Panc1 (cell line): ENCODE results near the gene MAPK8. TPM values are rescaled to one million over a fixed set of nuclear protein-coding genes. Genes with fewer than 3 reads are reported as not detected.

Experiments used
- ATAC-seq: fragments of 200-7000 bp; cut with Tn5 transposase; 2 replicates; pipeline ENCODE4 v1.9.1; 2020; ENCODE audit warnings: mild to moderate bottlenecking, moderate library complexity
- BruUV-seq: library from RNA; stranded (reverse); fragments of 400-500 nt; replicated peaks from 2 replicates; lab custom pipeline; 2021; lab: Mats Ljungman, UMichigan
- CTCF ChIA-PET: fragments of 300-600 bp; sonication (Branson Sonifier 250); formaldehyde crosslinking; loops from one replicate; lab custom pipeline; 2022; ENCODE audit warnings: antibody characterized with exemption; lab: Charles Lee
- POLR2A ChIA-PET: fragments of 300-600 bp; sonication (Branson Sonifier 250); formaldehyde crosslinking; loops from one replicate; lab custom pipeline; 2022; ENCODE audit warnings: antibody characterized with exemption; lab: Charles Lee
- DNase-seq: peaks from one replicate; pipeline ENCODE4 v3.0.0-alpha.2; 2010; ENCODE audit warnings: low read depth, low spot score
- H3K27ac ChIP-seq: 2 replicates; pipeline ENCODE4 v1.5.1; 2011; ENCODE audit warnings: mild to moderate bottlenecking, low read length, inconsistent platforms
- H3K27me3 ChIP-seq: fragments of 200-500 bp; sonication (Bioruptor generic); 2 replicates; pipeline ENCODE4 v1.6.0; 2014; ENCODE audit warnings: low read length, inconsistent platforms; ENCODE audit not compliant: control insufficient read depth, insufficient read depth
- H3K36me3 ChIP-seq: fragments of 200-500 bp; sonication (Bioruptor generic); 2 replicates; pipeline ENCODE4 v1.5.1; 2014; ENCODE audit warnings: inconsistent platforms, mild to moderate bottlenecking, low read length, moderate library complexity; ENCODE audit not compliant: control insufficient read depth, insufficient read depth
- H3K4me1 ChIP-seq: 2 replicates; pipeline ENCODE4 v1.5.1; 2011; ENCODE audit warnings: inconsistent platforms, mild to moderate bottlenecking, low read length, moderate library complexity; ENCODE audit not compliant: control insufficient read depth, insufficient read depth
- H3K4me3 ChIP-seq, 2 experiments: 2 replicates each; pipeline ENCODE4 v1.5.1; 2011 to 2012; ENCODE audit warnings: low read depth in 2 of 2, low read length in 2 of 2, mild to moderate bottlenecking in 2 of 2, inconsistent platforms in 1 of 2, moderate library complexity in 1 of 2
- H3K9me3 ChIP-seq: fragments of 200-500 bp; sonication (Bioruptor generic); 2 replicates; pipeline ENCODE4 v1.5.1; 2014; ENCODE audit warnings: low read depth, mild to moderate bottlenecking, inconsistent platforms, low read length, moderate library complexity; ENCODE audit not compliant: control insufficient read depth, insufficient read depth
- CTCF ChIP-seq: fragments of 450-650 bp; IDR thresholded peaks from 2 replicates; pipeline ENCODE4 v1.5.1; 2017; ENCODE audit warnings: mild to moderate bottlenecking
- POLR2AphosphoS5 ChIP-seq: IDR thresholded peaks from 2 replicates; pipeline ENCODE4 v1.6.1; 2012; ENCODE audit warnings: mild to moderate bottlenecking, low read depth, low read length, moderate library complexity
- REST ChIP-seq, 2 experiments: IDR thresholded peaks; 2 replicates each; pipeline ENCODE4 v1.6.1; 2011 to 2012; ENCODE audit warnings: low read depth in 2 of 2, control low read depth in 1 of 2, low read length in 1 of 2, mild to moderate bottlenecking in 1 of 2, moderate library complexity in 1 of 2; ENCODE audit not compliant: insufficient read depth in 1 of 2
- SIN3A ChIP-seq: IDR thresholded peaks from 2 replicates; pipeline ENCODE4 v1.6.1; 2012; ENCODE audit warnings: low read depth, mild to moderate bottlenecking, low read length, moderate library complexity, borderline replicate concordance; ENCODE audit not compliant: insufficient read depth
- TCF7L2 ChIP-seq: IDR thresholded peaks from 2 replicates; pipeline ENCODE4 v1.6.1; 2011; ENCODE audit warnings: mild to moderate bottlenecking, low read depth, low read length, inconsistent platforms
- in situ Hi-C: cut with HindIII; loops from 2 replicates; pipeline ENCODE4 v1.10.0; 2016; ENCODE audit warnings: low sequenced_read_pairs, low pct_unique_long_range_greater_than_20kb
- intact Hi-C: fragments of 100-400 bp; cut with micrococcal nuclease; formaldehyde crosslinking; loops from one replicate; pipeline ENCODE4 v1.10.0; 2022; ENCODE audit not compliant: unreplicated experiment
- total RNA-seq: library from RNA; stranded (reverse); gene quantifications from one replicate; pipeline ENCODE4 v1.2.1, GENCODE V29; 2021; ENCODE audit not compliant: unreplicated experiment

Gene MAPK8
- total RNA-seq, 1 experiment from 2014 or later: 66.6 TPM

GRCh38 chr10:48463318-48464003 is 157.0 kb downstream of the MAPK8 start:
- ChIA-PET CTCF (no interaction called here), POLR2A (no interaction called here)
- Histone ChIP-seq H3K4me3 (no peak overlapping the region), H3K9me3 (no peaks in the 10 kb centered on the region), H3K36me3 (no peaks in the 10 kb centered on the region), H3K4me1 (no peaks in the 10 kb centered on the region; the same call in 1 of the 2 replicates), H3K27ac (no peak overlapping the region), H3K27me3 (peaks cover 4% of the 10 kb centered on the region; the same call in 1 of the 2 replicates)
- intact Hi-C loops (no loop called here), in situ Hi-C loops (no loop called here)
- no peak for ATAC-seq
- TF ChIP-seq POLR2AphosphoS5: no peak
- no peak for DNase-seq
- BruUV-seq: no TSS peak

- POLR2A ChIA-PET: no interaction called here
- no peaks in the 10 kb centered on the region; the same call in 1 of the 2 replicates for H3K4me1 ChIP-seq
- no peak overlapping the region for H3K4me3 ChIP-seq
- CTCF ChIA-PET: no interaction called here
- in situ Hi-C loops (no loop called here), intact Hi-C loops (no loop called here)
- peaks cover 4% of the 10 kb centered on the region; the same call in 1 of the 2 replicates for H3K27me3 ChIP-seq
- ATAC-seq (no peak), DNase-seq (no peak)
- BruUV-seq: no TSS peak
- no peaks in the 10 kb centered on the region for H3K36me3 ChIP-seq
- no peak overlapping the region for H3K27ac ChIP-seq
- no peak for TF ChIP-seq CTCF
- TF ChIP-seq POLR2AphosphoS5: no peak
- TF ChIP-seq SIN3A: no peak
- H3K9me3 ChIP-seq: no peaks in the 10 kb centered on the region
These were observed 157.8 kb downstream of the MAPK8 start for GRCh38 chr10:48464121-48464870.

GRCh38 chr10:48464871-48465736 is 158.6 kb downstream of the MAPK8 start:
- Histone ChIP-seq H3K27me3 (peaks cover 4% of the 10 kb centered on the region; the same call in 1 of the 2 replicates), H3K36me3 (no peaks in the 10 kb centered on the region), H3K27ac (no peak overlapping the region), H3K4me3 (no peak overlapping the region), H3K4me1 (no peaks in the 10 kb centered on the region; the same call in 1 of the 2 replicates), H3K9me3 (no peaks in the 10 kb centered on the region)
- no peak for ATAC-seq
- in situ Hi-C loops: no loop called here
- TF ChIP-seq TCF7L2 (no peak), CTCF (no peak), REST (IDR thresholded peaks at IDR 0.05; ENCODE audit: insufficient read depth in 1 of 2, low read depth in 2 of 2, low read length in 1 of 2) (no peak), POLR2AphosphoS5 (no peak), SIN3A (no peak)
- no TSS peak for BruUV-seq
- ChIA-PET CTCF (no interaction called here), POLR2A (no interaction called here)
- intact Hi-C loops: no loop called here
- no peak for DNase-seq
